IgD-negative memory B cell (primary cell): ENCODE results near the gene EFHC2. TPM values are rescaled to one million over a fixed set of nuclear protein-coding genes. Genes with fewer than 3 reads are reported as not detected.
"Not testable (repeated sequence)": the region's sequence is repeated elsewhere in the genome, so short reads cannot be mapped to it uniquely, and the experiment has no call there.

Experiments used
- H3K27ac Mint-ChIP-seq, 3 donors: one replicate each; pipeline ENCODE4 v1.8.0; 2020 to 2022; ENCODE audit warnings: mild to moderate bottlenecking in 3 of 3, mixed read lengths in 3 of 3, moderate library complexity in 1 of 3
- H3K27me3 Mint-ChIP-seq: one replicate; pipeline ENCODE4 v1.8.0; 2021; ENCODE audit warnings: mixed read lengths
- H3K36me3 Mint-ChIP-seq: one replicate; pipeline ENCODE4 v1.8.0; 2020; ENCODE audit warnings: mild to moderate bottlenecking, mixed read lengths
- H3K4me1 Mint-ChIP-seq, 3 donors: one replicate each; pipeline ENCODE4 v1.8.0; 2020 to 2022; ENCODE audit warnings: mixed read lengths in 3 of 3, mild to moderate bottlenecking in 1 of 3
- H3K4me3 Mint-ChIP-seq, 4 donors: one replicate each; pipeline ENCODE4 v1.8.0; 2020 to 2022; ENCODE audit warnings: mild to moderate bottlenecking in 4 of 4, mixed read lengths in 4 of 4, moderate library complexity in 3 of 4
- H3K9me3 Mint-ChIP-seq, 3 donors: one replicate each; pipeline ENCODE4 v1.8.0; 2020 to 2021; ENCODE audit warnings: mixed read lengths in 3 of 3, mild to moderate bottlenecking in 1 of 3
- polyA plus RNA-seq: library from polyadenylated mRNA; unstranded; fragments of 300-500 nt; fragmentation: Illumina TruSeq; gene quantifications from one replicate; pipeline ENCODE4 v1.2.3, GENCODE V29; 2021

Gene EFHC2
- polyA plus RNA-seq, 1 donor from 2014 or later = not detected

GRCh38 chrX:44234116-44234515 lies 109.4 kb downstream of the EFHC2 start:
- Mint-ChIP-seq H3K36me3 (no peaks in the 10 kb centered on the region), H3K4me3 (no peak overlapping the region), H3K9me3 (no peaks in the 10 kb centered on the region), H3K4me1 (peaks cover 0 to 3% (median under 1%) of the 10 kb centered on the region in 3 donors), H3K27me3 (peaks cover 3% of the 10 kb centered on the region), H3K27ac (peak overlapping the region in 1 of 3 donors; percentile 14)

DNA sequence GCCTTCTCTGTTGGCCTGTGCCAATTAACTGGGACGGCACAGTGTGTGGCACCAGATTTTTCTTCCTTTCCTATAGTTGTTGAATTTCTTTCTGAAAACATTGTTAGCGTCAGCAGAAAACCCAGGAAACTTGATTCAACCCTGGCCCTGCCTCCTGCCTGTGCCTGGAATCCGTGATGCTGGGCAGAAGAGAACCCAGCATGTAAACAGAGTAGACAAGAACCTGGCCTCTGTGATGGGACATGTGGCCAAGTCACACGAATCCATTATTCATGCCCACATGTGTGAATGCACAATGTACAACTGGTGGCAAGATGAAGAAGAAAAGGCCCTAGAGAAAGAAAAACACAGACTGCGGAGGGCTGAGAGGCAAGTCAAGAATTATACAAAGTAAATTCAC lies 111.4 kb downstream of the EFHC2 start:
- H3K4me3 Mint-ChIP-seq = no peak overlapping the region
- peaks cover 5 to 10% (median 10%) of the 10 kb centered on the region in 3 donors for H3K4me1 Mint-ChIP-seq
- no peaks in the 10 kb centered on the region for H3K36me3 Mint-ChIP-seq
- no peaks in the 10 kb centered on the region for H3K9me3 Mint-ChIP-seq
- no peak overlapping the region for H3K27ac Mint-ChIP-seq
- H3K27me3 Mint-ChIP-seq = peaks cover 3% of the 10 kb centered on the region

GRCh38 chrX:44228621-44229020 lies 114.9 kb downstream of the EFHC2 start:
- peaks cover 5 to 10% (median 10%) of the 10 kb centered on the region in 3 donors for H3K4me1 Mint-ChIP-seq
- H3K36me3 Mint-ChIP-seq = no peaks in the 10 kb centered on the region
- H3K27ac Mint-ChIP-seq = no peak overlapping the region
- peaks cover 6% of the 10 kb centered on the region for H3K27me3 Mint-ChIP-seq
- no peak overlapping the region for H3K4me3 Mint-ChIP-seq
- H3K9me3 Mint-ChIP-seq = no peaks in the 10 kb centered on the region

- Mint-ChIP-seq H3K36me3 (no peaks in the 10 kb centered on the region), H3K27ac (no peak overlapping the region), H3K27me3 (peaks cover 6% of the 10 kb centered on the region), H3K9me3 (no peaks in the 10 kb centered on the region), H3K4me1 (peaks cover 5 to 10% (median 10%) of the 10 kb centered on the region in 3 donors), H3K4me3 (no peak overlapping the region)
Observed at GRCh38 chrX:44227991-44228390, 115.5 kb downstream of the EFHC2 start.

GRCh38 chrX:44225667-44226066 lies 117.8 kb downstream of the EFHC2 start:
- no peak overlapping the region for H3K27ac Mint-ChIP-seq
- H3K4me3 Mint-ChIP-seq = no peak overlapping the region
- peaks cover 5 to 10% (median 10%) of the 10 kb centered on the region in 3 donors for H3K4me1 Mint-ChIP-seq

DNA sequence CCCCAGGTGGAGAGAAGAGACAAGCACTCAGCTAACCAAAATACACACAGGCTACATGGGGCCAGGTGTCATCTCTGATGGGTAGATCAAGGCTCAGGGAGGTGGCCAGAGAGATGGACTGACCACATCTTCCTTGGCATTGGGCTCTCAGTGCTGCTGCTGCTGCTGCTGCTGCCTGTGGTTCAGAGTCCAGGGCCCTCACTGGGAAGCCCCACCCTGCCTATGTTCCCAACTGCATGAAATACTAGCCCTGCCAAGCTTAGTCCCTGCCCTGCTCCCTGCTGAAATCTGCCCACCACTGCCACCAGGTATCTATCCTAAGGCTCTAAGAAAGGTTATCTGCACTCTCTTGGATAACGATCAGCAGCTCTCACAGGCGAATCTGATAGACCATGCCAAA lies 118.7 kb downstream of the EFHC2 start:
- H3K4me1 Mint-ChIP-seq = peaks cover 5 to 10% (median 10%) of the 10 kb centered on the region in 3 donors
- H3K36me3 Mint-ChIP-seq = no peaks in the 10 kb centered on the region
- H3K27me3 Mint-ChIP-seq = peaks cover 9% of the 10 kb centered on the region
- no peaks in the 10 kb centered on the region for H3K9me3 Mint-ChIP-seq
- peak overlapping the region in 1 of 3 donors; percentile 68 for H3K27ac Mint-ChIP-seq
- no peak overlapping the region for H3K4me3 Mint-ChIP-seq

More at GRCh38 chrX:44225667-44226066, 117.8 kb downstream of the EFHC2 start:
- H3K36me3 Mint-ChIP-seq = no peaks in the 10 kb centered on the region
- H3K27me3 Mint-ChIP-seq = peaks cover 9% of the 10 kb centered on the region
- H3K9me3 Mint-ChIP-seq = no peaks in the 10 kb centered on the region

DNA sequence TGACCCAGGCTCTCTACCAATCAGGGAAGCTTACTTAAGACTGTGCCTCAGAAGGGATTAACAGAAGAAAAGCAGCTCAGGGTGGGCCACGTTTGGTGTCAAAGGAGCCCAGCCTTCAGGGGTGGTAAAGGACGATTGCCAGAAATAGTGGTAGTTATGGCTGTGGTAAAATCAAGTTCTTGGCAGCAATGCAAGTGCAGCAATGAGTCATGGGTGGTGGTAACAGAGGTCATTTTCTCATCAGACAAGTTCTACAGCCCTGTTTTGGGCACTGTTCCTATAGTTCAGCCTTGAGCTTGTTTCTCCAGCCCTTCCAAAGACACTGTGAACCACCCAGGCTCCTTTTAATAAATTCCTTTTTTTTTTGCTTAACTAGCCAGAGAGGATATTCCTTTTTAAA lies 120.3 kb downstream of the EFHC2 start:
- peaks cover 0 to 2% (median 1%) of the 10 kb centered on the region in 3 donors for H3K4me1 Mint-ChIP-seq
- H3K27ac Mint-ChIP-seq = no peak overlapping the region

GRCh38 chrX:44218465-44218864 lies 125.0 kb downstream of the EFHC2 start:
- no peaks in the 10 kb centered on the region for H3K36me3 Mint-ChIP-seq
- H3K27ac Mint-ChIP-seq = no peak overlapping the region
- no peaks in the 10 kb centered on the region for H3K4me1 Mint-ChIP-seq
- peaks cover 12% of the 10 kb centered on the region for H3K27me3 Mint-ChIP-seq
- H3K4me3 Mint-ChIP-seq = no peak overlapping the region
- H3K9me3 Mint-ChIP-seq = no peaks in the 10 kb centered on the region

More for the DNA sequence above, 120.3 kb downstream of the EFHC2 start:
- Mint-ChIP-seq H3K27me3 (peaks cover 9% of the 10 kb centered on the region), H3K9me3 (no peaks in the 10 kb centered on the region), H3K4me3 (no peak overlapping the region), H3K36me3 (no peaks in the 10 kb centered on the region)

DNA sequence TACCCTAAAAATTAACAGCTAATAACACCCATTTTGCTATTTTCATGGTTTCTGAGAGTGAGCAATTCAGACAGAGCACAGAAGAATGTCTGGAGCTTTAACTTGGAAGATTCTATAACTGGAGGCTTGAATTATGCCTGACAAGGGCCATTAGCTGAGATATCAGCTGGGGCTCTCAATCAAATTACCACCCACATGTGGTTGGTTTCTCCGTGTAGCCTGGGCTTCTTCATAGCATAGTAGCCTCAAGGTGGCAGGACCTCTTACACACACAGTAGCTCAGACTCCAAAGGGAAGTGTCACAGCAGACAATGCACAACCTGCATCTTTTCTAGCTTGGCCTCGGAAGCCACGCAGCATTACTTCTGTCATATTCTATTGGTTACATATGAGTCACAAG lies 127.3 kb downstream of the EFHC2 start:
- no peak overlapping the region for H3K27ac Mint-ChIP-seq
- no peaks in the 10 kb centered on the region for H3K9me3 Mint-ChIP-seq
- no peaks in the 10 kb centered on the region for H3K4me1 Mint-ChIP-seq
- H3K36me3 Mint-ChIP-seq = no peaks in the 10 kb centered on the region
- peaks cover 9% of the 10 kb centered on the region for H3K27me3 Mint-ChIP-seq
- no peak overlapping the region for H3K4me3 Mint-ChIP-seq

GRCh38 chrX:44203791-44204190 lies 139.7 kb downstream of the EFHC2 start:
- Mint-ChIP-seq H3K27ac (no peak overlapping the region), H3K27me3 (peaks cover 6% of the 10 kb centered on the region), H3K4me1 (no peaks in the 10 kb centered on the region), H3K4me3 (peak overlapping the region in 1 of 4 donors; percentile 23), H3K36me3 (no peaks in the 10 kb centered on the region), H3K9me3 (no peaks in the 10 kb centered on the region)

- no peak overlapping the region for H3K4me3 Mint-ChIP-seq
- H3K27me3 Mint-ChIP-seq = peaks cover 8% of the 10 kb centered on the region
- peaks cover 0 to 2% (median 0%) of the 10 kb centered on the region in 3 donors for H3K9me3 Mint-ChIP-seq
- H3K27ac Mint-ChIP-seq = no peak overlapping the region
- no peaks in the 10 kb centered on the region for H3K36me3 Mint-ChIP-seq
- no peaks in the 10 kb centered on the region for H3K4me1 Mint-ChIP-seq
Observed at GRCh38 chrX:44202596-44202995, 140.9 kb downstream of the EFHC2 start.

GRCh38 chrX:44189116-44189515 lies 154.4 kb downstream of the EFHC2 start:
- Mint-ChIP-seq H3K9me3 (peaks cover 0 to 2% (median 0%) of the 10 kb centered on the region in 3 donors), H3K4me1 (no peaks in the 10 kb centered on the region), H3K4me3 (no peak overlapping the region), H3K27ac (no peak overlapping the region), H3K27me3 (peaks cover 9% of the 10 kb centered on the region), H3K36me3 (peaks cover 4% of the 10 kb centered on the region)

GRCh38 chrX:44187915-44188314 lies 155.6 kb downstream of the EFHC2 start:
- H3K27me3 Mint-ChIP-seq, H3K27ac Mint-ChIP-seq, H3K36me3 Mint-ChIP-seq, H3K4me3 Mint-ChIP-seq, H3K4me1 Mint-ChIP-seq, H3K9me3 Mint-ChIP-seq: not testable (repeated sequence)

DNA sequence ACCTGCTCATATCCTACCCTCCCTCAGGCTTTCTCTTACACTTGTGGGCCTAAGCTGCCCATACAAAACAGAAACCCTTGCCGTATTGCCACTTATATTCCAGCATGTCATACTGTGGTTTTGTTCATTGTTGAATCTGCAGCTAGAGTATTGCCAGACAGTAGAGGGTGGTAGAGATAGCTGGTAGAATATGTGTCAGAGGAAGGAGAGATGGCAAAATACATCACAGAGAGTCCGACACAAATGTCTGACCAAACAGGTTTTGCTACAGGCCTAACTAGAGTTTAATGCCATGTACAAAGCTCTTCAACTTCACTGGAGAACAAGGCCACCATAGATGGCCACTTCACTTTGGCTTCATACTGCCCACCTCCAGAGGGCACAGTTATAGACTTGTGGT lies 160.1 kb downstream of the EFHC2 start:
- H3K4me3 Mint-ChIP-seq = no peak overlapping the region
- no peak overlapping the region for H3K27ac Mint-ChIP-seq
- H3K4me1 Mint-ChIP-seq = no peaks in the 10 kb centered on the region
- H3K9me3 Mint-ChIP-seq = no peaks in the 10 kb centered on the region
- H3K27me3 Mint-ChIP-seq = peaks cover 6% of the 10 kb centered on the region
- peaks cover under 1% of the 10 kb centered on the region for H3K36me3 Mint-ChIP-seq

GRCh38 chrX:44178274-44179053 lies 165.0 kb downstream of the EFHC2 start:
- H3K4me1 Mint-ChIP-seq = no peaks in the 10 kb centered on the region
- H3K4me3 Mint-ChIP-seq = no peak overlapping the region
- H3K27me3 Mint-ChIP-seq = peaks cover 8% of the 10 kb centered on the region
- no peaks in the 10 kb centered on the region for H3K36me3 Mint-ChIP-seq
- H3K27ac Mint-ChIP-seq = no peak overlapping the region
- H3K9me3 Mint-ChIP-seq = peaks cover 2 to 7% (median 5%) of the 10 kb centered on the region in 3 donors

DNA sequence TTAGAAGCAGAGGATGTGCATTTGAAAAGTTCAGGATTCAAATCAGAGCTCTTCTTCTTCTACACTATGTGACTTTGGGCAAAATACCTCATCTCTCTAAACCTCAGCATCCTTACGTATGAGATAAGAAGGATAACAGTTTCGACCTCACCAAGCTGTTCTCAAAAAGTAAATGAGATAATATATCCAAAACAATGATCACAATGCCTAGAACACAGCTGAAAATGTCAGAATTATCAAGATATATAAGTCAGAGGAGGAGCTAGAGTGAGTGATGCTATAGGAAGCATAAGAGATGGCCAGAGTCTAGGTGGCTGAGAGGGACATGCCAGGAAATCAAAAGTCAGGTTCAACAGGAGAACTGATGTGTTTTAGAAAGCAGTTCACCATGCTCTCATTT lies 168.0 kb downstream of the EFHC2 start:
- Mint-ChIP-seq H3K4me3 (no peak overlapping the region), H3K9me3 (peaks cover 2 to 7% (median 5%) of the 10 kb centered on the region in 3 donors), H3K27me3 (peaks cover 5% of the 10 kb centered on the region), H3K36me3 (no peaks in the 10 kb centered on the region), H3K27ac (no peak overlapping the region), H3K4me1 (no peaks in the 10 kb centered on the region)
